Ascending aorta (tissue), 2 donors: ENCODE data around the gene RNF112. TPM values are rescaled to one million over a fixed set of nuclear protein-coding genes. Genes with fewer than 3 reads are reported as not detected.

ENCODE experiments used
- DNase-seq, 2 donors: peaks; one replicate each; pipeline ENCODE4 v3.0.0-alpha.2; 2019; ENCODE audit warnings: low spot score in 2 of 2
- H3K27ac ChIP-seq, 2 donors: fragments of 200-600 bp; sonication (generic); one replicate each; pipeline ENCODE4 v1.5.1; 2016 to 2017; ENCODE audit warnings: mild to moderate bottlenecking in 1 of 2
- H3K27me3 ChIP-seq: fragments of 200-600 bp; sonication (generic); one replicate; pipeline ENCODE4 v1.5.1; 2017
- H3K36me3 ChIP-seq, 2 donors: fragments of 200-600 bp; sonication (generic); one replicate each; pipeline ENCODE4 v1.5.1; 2016
- H3K4me1 ChIP-seq, 2 donors: fragments of 200-600 bp; sonication (generic); one replicate each; pipeline ENCODE4 v1.5.1; 2016 to 2017; ENCODE audit warnings: mild to moderate bottlenecking in 1 of 2
- H3K4me3 ChIP-seq, 2 donors: fragments of 200-600 bp; sonication (generic); one replicate each; pipeline ENCODE4 v1.5.1; 2016 to 2017; ENCODE audit warnings: mild to moderate bottlenecking in 1 of 2
- H3K9me3 ChIP-seq, 2 donors: fragments of 200-600 bp; sonication (generic); one replicate each; pipeline ENCODE4 v1.5.1; 2016
- intact Hi-C: fragments of 100-400 bp; cut with DNase I; formaldehyde crosslinking; loops from one replicate; pipeline ENCODE4 v1.15.1; 2023
- total RNA-seq: library from RNA; depleted of rRNA; stranded (reverse); fragments of >200 nt; gene quantifications from one replicate; pipeline ENCODE4 v1.1.0, GENCODE V29; 2016
- TF ChIP-seq, protein P1 (sequence below), 3 experiments: fragments of 200-600 bp in 2 of 3; fragments of 450-650 bp in 1 of 3; sonication (generic) in 2 of 3; IDR thresholded peaks; one replicate each; pipeline ENCODE4 v1.5.1; 2016 to 2019; ENCODE audit warnings: antibody characterized with exemption in 3 of 3, mild to moderate bottlenecking in 1 of 3, moderate library complexity in 1 of 3

RNF112 gene
- total RNA-seq, 1 donor from 2014 or later, result 0.53 TPM

DNA sequence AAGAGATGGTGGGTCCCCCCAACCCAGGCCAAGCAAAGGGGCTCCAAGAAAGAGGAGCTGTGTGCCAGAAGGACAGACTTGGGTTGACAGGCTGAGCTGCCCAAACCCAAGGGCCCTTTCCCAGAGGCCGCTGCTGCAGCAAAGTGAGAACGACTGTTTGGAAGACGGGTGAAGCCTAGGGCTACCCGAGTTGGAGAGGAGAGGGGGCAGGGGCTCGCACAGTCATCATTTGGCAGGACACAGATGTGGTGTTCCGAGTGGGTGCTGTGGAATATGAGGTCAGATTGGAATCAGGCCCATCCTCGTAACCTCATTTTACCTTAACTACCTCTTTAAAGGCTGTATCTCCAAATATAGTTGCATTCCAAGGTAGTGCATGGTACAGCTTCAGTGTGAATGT is 18.7 kb upstream of the RNF112 start:
- no peaks in the 10 kb centered on the region for H3K27me3 ChIP-seq
- H3K9me3 ChIP-seq, result no peaks in the 10 kb centered on the region
- peaks cover 19 to 52% of the 10 kb centered on the region in 2 donors for H3K4me1 ChIP-seq
- H3K36me3 ChIP-seq, result no peaks in the 10 kb centered on the region
- H3K4me3 ChIP-seq, result no peak overlapping the region
- intact Hi-C loops, result no loop called here
- TF ChIP-seq, protein P1, sequence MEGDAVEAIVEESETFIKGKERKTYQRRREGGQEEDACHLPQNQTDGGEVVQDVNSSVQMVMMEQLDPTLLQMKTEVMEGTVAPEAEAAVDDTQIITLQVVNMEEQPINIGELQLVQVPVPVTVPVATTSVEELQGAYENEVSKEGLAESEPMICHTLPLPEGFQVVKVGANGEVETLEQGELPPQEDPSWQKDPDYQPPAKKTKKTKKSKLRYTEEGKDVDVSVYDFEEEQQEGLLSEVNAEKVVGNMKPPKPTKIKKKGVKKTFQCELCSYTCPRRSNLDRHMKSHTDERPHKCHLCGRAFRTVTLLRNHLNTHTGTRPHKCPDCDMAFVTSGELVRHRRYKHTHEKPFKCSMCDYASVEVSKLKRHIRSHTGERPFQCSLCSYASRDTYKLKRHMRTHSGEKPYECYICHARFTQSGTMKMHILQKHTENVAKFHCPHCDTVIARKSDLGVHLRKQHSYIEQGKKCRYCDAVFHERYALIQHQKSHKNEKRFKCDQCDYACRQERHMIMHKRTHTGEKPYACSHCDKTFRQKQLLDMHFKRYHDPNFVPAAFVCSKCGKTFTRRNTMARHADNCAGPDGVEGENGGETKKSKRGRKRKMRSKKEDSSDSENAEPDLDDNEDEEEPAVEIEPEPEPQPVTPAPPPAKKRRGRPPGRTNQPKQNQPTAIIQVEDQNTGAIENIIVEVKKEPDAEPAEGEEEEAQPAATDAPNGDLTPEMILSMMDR (IDR thresholded peaks at IDR 0.05), result no peak
- peak overlapping the region; percentile 96 to 98 for H3K27ac ChIP-seq
- no peak for DNase-seq

DNA sequence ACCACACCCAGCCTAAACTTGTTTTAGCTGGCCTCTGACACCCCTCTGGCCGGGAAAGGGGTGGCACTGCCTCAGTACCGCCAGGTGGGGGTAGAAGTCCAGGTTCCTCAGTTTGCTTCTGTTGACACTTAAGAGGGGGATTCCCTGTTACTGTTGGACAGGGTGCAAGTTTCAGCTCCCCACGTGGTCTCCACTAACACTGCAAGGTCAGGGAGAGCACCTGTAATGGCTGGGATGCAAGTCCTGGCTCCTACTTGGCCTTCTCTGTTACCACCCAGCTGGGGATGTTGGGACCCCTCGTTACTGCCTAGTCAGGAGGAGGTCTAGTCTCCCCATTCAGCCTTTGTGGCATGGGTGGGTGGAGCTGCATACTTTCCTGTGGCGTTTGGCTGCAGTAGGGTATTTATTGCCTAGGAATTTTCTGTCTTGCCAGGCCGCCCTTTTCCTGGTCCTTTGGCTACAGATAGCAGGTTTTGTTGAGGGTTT is 13.4 kb upstream of the RNF112 start:
- TF ChIP-seq, protein P1 (IDR thresholded peaks at IDR 0.05), result no peak
- peak overlapping the region; percentile 86 to 88 for H3K27ac ChIP-seq
- DNase-seq, result no peak
- no peaks in the 10 kb centered on the region for H3K36me3 ChIP-seq
- no peaks in the 10 kb centered on the region for H3K9me3 ChIP-seq
- H3K27me3 ChIP-seq, result no peaks in the 10 kb centered on the region
- H3K4me3 ChIP-seq, result no peak overlapping the region
- peaks cover 8 to 26% of the 10 kb centered on the region in 2 donors for H3K4me1 ChIP-seq
- intact Hi-C loops, result loop anchor here (1.0 kb wide), 1 partner anchor 19 kb away; the partner anchor contains the start of gene MAPK7

DNA sequence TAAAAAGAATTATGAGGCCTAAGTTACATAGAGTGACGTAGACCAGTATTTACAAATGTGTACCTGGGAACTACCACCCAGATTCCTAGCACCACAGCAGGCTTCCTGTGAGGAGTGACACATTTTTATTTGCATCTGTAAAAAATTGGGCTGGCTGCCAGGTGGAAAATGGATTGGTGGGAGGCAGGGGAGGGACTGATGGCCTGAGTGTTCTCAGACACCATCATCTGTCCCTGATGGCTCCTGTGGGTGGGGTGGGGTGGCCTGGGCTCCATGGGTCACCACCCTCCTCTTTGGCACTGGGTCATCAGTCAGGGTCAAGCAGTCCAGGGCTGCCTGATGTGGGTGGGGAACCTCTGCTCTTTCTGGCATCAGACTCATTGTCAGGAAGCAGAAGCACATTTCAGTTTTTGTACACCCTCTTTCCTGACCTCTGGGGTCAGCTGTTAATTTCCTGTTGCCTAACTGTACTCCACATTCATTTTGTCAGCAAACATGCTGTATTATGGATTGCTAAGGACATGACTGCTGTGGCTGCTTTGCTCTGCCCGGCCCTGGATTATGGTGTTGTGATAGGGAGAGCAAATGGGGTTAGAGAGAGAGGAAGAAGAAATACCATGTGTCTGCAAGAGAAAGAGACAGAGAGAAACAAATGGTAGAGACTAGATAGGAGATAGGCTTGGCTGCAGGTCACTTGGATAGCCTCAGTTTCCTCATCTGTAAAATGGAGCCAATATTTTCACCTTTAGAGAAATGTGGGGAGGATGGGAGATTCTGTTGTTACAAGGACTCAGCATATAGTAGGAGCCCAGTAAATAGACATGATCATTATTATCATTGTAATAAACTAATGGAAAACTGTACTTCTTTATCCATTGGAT is 12.5 kb upstream of the RNF112 start:
- Histone ChIP-seq H3K9me3 (no peaks in the 10 kb centered on the region), H3K27ac (peak overlapping the region; percentile 86 to 88), H3K27me3 (no peaks in the 10 kb centered on the region), H3K4me1 (peaks cover 8 to 23% of the 10 kb centered on the region in 2 donors), H3K4me3 (no peak overlapping the region), H3K36me3 (no peaks in the 10 kb centered on the region)
- DNase-seq, result peak in 1 of 2 donors; percentile 81
- intact Hi-C loops, result loop anchor here (1.0 kb wide), 1 partner anchor 20 kb away; the partner anchor contains the start of gene MAPK7
- TF ChIP-seq, protein P1 (IDR thresholded peaks at IDR 0.05), result no peak

DNA sequence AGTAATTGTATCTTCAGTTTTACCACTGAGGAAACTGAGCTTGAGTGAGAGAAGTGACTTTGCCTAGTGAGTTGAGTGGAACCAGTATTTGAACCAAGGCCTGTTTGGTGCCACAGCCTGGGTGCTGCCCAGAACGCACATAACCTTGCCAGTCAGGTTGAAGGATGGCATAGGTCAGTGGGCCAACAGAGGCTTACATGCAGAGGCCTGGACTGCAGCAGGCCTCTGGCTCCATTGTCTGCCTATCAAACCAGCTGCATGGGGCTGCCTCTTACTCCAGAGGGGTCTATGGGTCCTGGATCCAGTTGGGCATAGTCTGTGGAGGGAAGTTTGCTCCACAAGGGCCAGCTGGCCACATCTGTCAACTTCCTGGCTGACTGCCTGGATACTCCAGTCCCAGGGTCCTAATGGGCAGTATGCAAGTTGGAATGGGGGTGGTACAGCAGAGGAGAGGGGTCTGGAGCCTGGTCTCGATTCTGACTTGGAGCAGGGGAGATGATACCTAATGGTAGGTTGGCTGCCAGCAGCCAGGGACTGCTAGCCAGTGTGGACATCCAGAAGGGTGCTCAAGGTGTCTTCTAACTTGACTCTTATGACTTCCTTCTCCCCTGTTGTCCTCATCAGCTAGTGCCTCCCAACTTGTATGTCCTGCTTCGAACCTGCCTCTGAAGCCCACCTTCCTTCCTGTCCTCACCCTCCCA is 11.1 kb upstream of the RNF112 start:
- intact Hi-C loops, result no loop called here
- TF ChIP-seq, protein P1 (IDR thresholded peaks at IDR 0.05), result no peak
- no peak for DNase-seq
- no peak overlapping the region for H3K4me3 ChIP-seq
- H3K9me3 ChIP-seq, result no peaks in the 10 kb centered on the region
- no peak overlapping the region for H3K27ac ChIP-seq
- H3K36me3 ChIP-seq, result no peaks in the 10 kb centered on the region
- peaks cover 8 to 23% of the 10 kb centered on the region in 2 donors for H3K4me1 ChIP-seq
- no peaks in the 10 kb centered on the region for H3K27me3 ChIP-seq

DNA sequence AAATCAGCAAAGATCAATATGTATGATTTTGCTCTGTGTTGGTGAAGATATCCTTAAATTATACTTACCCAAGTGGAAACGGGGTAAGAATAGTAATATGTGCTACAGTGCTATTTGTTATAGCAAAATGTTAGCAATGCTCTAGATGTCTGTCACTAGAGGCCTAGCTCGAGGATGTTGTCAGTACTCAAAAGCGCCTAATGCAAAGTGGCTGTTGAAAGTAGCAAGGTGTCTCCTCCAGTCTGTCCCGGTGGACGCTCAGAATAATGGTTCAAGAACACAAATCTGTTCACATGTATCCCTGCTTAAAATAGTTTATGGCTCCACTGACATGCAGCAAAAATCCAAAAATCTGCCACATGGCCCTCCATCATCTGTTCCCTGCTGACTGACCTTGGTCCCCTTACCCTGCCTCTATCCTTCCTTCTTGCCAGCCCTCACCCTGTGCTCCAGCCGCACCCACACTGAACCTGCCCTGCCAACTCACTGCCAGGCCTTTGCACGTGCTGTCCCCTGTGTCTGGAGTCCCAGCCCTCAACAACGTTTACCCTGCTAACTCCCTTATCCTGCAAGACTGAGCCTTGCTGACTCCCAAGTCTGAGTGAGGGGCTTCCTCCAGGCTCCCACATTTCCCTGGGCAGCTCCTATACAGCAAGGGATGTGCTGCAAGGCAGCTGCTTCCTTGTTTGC is 9.6 kb upstream of the RNF112 start:
- H3K4me1 ChIP-seq, result peaks cover 8 to 23% of the 10 kb centered on the region in 2 donors
- no peak overlapping the region for H3K27ac ChIP-seq
- TF ChIP-seq, protein P1 (IDR thresholded peaks at IDR 0.05), result no peak
- DNase-seq, result no peak
- intact Hi-C loops, result no loop called here
- H3K9me3 ChIP-seq, result no peaks in the 10 kb centered on the region
- H3K4me3 ChIP-seq, result no peak overlapping the region
- no peaks in the 10 kb centered on the region for H3K27me3 ChIP-seq
- H3K36me3 ChIP-seq, result no peaks in the 10 kb centered on the region
